GM12875 (cell line): ENCODE measurements around the gene OR11A1.

Experiments used
- H3K4me3 ChIP-seq: one replicate; pipeline ENCODE4 v1.5.1; 2011; ENCODE audit warnings: low read depth, low read length, control low read depth
- TF ChIP-seq, protein P1 (sequence below): IDR thresholded peaks from 2 replicates; pipeline ENCODE4 v1.5.1; 2011; ENCODE audit warnings: low read depth, mild to moderate bottlenecking, control low read depth, inconsistent platforms, low read length, moderate library complexity, borderline replicate concordance; ENCODE audit not compliant: insufficient read depth

OR11A1 gene

DNA sequence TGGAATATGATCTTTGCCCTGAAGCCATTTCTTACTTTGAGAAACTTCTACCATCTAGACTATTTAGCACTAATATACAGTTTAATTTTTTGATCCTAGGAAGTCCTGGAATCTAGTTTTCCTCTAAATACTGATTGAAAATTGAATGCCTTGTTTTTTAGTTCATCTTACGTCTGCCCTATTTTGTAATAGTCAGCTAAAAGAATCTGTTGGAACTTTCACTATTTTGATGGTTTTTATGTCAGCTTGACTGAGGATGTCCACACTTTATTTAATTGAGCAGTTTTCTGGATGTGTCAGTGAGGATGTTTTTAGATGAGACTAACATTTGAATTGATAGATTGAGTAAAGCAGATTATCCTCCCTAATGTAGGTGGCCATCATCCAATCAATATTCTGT is 53.1 kb downstream of the OR11A1 start:
- TF ChIP-seq, protein P1, sequence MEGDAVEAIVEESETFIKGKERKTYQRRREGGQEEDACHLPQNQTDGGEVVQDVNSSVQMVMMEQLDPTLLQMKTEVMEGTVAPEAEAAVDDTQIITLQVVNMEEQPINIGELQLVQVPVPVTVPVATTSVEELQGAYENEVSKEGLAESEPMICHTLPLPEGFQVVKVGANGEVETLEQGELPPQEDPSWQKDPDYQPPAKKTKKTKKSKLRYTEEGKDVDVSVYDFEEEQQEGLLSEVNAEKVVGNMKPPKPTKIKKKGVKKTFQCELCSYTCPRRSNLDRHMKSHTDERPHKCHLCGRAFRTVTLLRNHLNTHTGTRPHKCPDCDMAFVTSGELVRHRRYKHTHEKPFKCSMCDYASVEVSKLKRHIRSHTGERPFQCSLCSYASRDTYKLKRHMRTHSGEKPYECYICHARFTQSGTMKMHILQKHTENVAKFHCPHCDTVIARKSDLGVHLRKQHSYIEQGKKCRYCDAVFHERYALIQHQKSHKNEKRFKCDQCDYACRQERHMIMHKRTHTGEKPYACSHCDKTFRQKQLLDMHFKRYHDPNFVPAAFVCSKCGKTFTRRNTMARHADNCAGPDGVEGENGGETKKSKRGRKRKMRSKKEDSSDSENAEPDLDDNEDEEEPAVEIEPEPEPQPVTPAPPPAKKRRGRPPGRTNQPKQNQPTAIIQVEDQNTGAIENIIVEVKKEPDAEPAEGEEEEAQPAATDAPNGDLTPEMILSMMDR, result no peak
- H3K4me3 ChIP-seq, result no peak overlapping the region

GRCh38 chr6:29399525-29399924 is 57.3 kb downstream of the OR11A1 start:
- TF ChIP-seq, protein P1, result no peak
- no peak overlapping the region for H3K4me3 ChIP-seq

GRCh38 chr6:29395331-29395730 is 61.5 kb downstream of the OR11A1 start, which contains the start of gene OR12D2:
Gene OR12D2, plus strand, starts transcription at chr6:29395631. Its CDS starts 1,069 bp downstream, at chr6:29396700.
- H3K4me3 ChIP-seq, result no peak within 1 kb of the TSS

DNA sequence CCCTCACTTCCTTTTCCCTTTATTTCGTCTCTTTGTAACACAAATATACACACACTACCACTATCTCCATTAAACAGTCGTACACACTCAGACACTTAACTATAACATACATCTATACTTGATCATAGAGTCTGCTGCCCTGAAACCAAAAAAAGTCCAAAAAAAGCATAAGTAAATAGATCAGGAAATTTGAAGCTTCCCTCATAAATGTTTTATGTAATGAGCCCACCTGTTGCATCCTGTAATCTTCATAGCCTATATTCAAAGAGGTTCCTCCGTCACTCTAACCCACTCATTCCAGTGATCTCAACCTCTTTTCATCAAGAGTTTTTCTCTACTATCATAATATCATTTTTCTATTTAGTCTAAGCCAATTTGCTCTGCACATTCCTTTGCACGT is 68.3 kb downstream of the OR11A1 start:
- TF ChIP-seq, protein P1, result no peak
- H3K4me3 ChIP-seq, result no peak overlapping the region

More at GRCh38 chr6:29395331-29395730, 61.5 kb downstream of the OR11A1 start, which contains the start of gene OR12D2:
- TF ChIP-seq, protein P1, result no peak

DNA sequence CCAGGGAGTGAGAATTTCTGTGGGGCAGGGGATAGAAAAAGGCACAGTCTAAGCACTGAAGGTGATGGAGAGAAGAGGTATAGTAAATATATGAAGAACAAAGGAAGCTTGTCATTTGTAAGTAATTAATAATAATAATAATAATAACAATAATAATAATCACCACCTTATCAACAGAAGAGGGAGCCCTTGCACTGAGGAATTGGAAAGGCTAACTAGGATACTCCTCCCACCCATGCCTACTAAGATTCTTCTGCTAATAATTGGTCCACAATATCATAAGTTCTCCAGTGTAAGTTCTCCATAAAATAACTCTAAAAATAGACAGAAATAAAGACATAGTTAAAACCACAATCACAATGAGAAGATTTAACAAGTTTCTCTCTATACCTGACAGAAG is 80.9 kb downstream of the OR11A1 start:
- no peak overlapping the region for H3K4me3 ChIP-seq
- TF ChIP-seq, protein P1, result no peak
